ENCODE measurements around the gene FAM3D. TPM values are rescaled to one million over a fixed set of nuclear protein-coding genes. Genes with fewer than 3 reads are reported as not detected.
A peak's percentile ranks its signal among the peaks of the same experiment; 100 is the strongest.

Gene FAM3D
- total and polyA plus RNA-seq, 4 donors: 0.09 TPM; not detected in 3

- H3K27me3 ChIP-seq (ENCODE audit: control insufficient read depth in 4 of 4, insufficient read depth in 4 of 4, low read length in 3 of 4): no peaks in the 10 kb centered on the region
- no peak overlapping the region for H3K4me3 ChIP-seq (ENCODE audit: low read depth in 1 of 3, low read length in 3 of 3)
- 84% methylated on average over 6 of the region's 6 CpGs for WGBS
- H3K27ac ChIP-seq (ENCODE audit: low read depth in 1 of 2, low read length in 2 of 2): no peak overlapping the region
- no peaks in the 10 kb centered on the region for H3K36me3 ChIP-seq (ENCODE audit: control insufficient read depth in 4 of 4, insufficient read depth in 3 of 4, low read depth in 1 of 4, low read length in 3 of 4)
- H3K4me1 ChIP-seq (ENCODE audit: control insufficient read depth in 4 of 4, insufficient read depth in 4 of 4, low read length in 3 of 4): peaks cover 0 to 25% (median 16%) of the 10 kb centered on the region in 4 donors
- H3K9me3 ChIP-seq (ENCODE audit: control insufficient read depth in 4 of 4, low read length in 3 of 4): no peaks in the 10 kb centered on the region
- no peak for DNase-seq (ENCODE audit: low spot score)
- no peak for TF ChIP-seq FOXA1 (IDR thresholded peaks at IDR 0.05)
- no peak for TF ChIP-seq CTCF (IDR thresholded peaks at IDR 0.05; ENCODE audit: low read depth, low read length, missing input control)
- TF ChIP-seq TAF1 (conservative IDR thresholded peaks at IDR 0.05): no peak
- no peak for TF ChIP-seq REST (IDR thresholded peaks at IDR 0.05)
- TF ChIP-seq JUND (IDR thresholded peaks at IDR 0.05): no peak
- no peak for TF ChIP-seq ATF3 (IDR thresholded peaks at IDR 0.05)
- TF ChIP-seq SP1 (IDR thresholded peaks at IDR 0.05): no peak
- TF ChIP-seq GABPA (IDR thresholded peaks at IDR 0.05 in 1 of 2, conservative IDR thresholded peaks at IDR 0.05 in 1 of 2): no peak
- no peak for TF ChIP-seq FOXA2 (IDR thresholded peaks at IDR 0.05)
- TF ChIP-seq ZBTB33 (IDR thresholded peaks at IDR 0.05): no peak
- TF ChIP-seq HNF4A (conservative IDR thresholded peaks at IDR 0.05): no peak
- no peak overlapping the region for H3K9ac ChIP-seq (ENCODE audit: low read depth in 1 of 2, low read length in 2 of 2)
Observed at GRCh38 chr3:58591517-58592510, 74.8 kb downstream of the FAM3D start.

- peaks cover 3 to 10% (median 6%) of the 10 kb centered on the region in 4 donors for H3K4me1 ChIP-seq (ENCODE audit: control insufficient read depth in 4 of 4, insufficient read depth in 4 of 4, low read length in 3 of 4)
- H3K9ac ChIP-seq (ENCODE audit: low read depth in 1 of 2, low read length in 2 of 2): no peak overlapping the region
- DNase-seq (ENCODE audit: low spot score): no peak
- H3K36me3 ChIP-seq (ENCODE audit: control insufficient read depth in 4 of 4, insufficient read depth in 3 of 4, low read depth in 1 of 4, low read length in 3 of 4): no peaks in the 10 kb centered on the region
- WGBS: 66% methylated on average over 3 of the region's 3 CpGs
- H3K9me3 ChIP-seq (ENCODE audit: control insufficient read depth in 4 of 4, low read length in 3 of 4): no peaks in the 10 kb centered on the region
- TF ChIP-seq RAD21 (IDR thresholded peaks at IDR 0.05) (no peak), REST (IDR thresholded peaks at IDR 0.05) (peak; percentile 98), EGR1 (IDR thresholded peaks at IDR 0.05; ENCODE audit: low read depth in 2 of 2) (no peak)
- H3K27ac ChIP-seq (ENCODE audit: low read depth in 1 of 2, low read length in 2 of 2): no peak overlapping the region
- H3K27me3 ChIP-seq (ENCODE audit: control insufficient read depth in 4 of 4, insufficient read depth in 4 of 4, low read length in 3 of 4): no peaks in the 10 kb centered on the region
- no peak overlapping the region for H3K4me3 ChIP-seq (ENCODE audit: low read depth in 1 of 3, low read length in 3 of 3)
Observed at GRCh38 chr3:58588030-58588614, 78.5 kb downstream of the FAM3D start.
